ENCODE measurements around the gene UMAD1. TPM values are rescaled to one million over a fixed set of nuclear protein-coding genes. Genes with fewer than 3 reads are reported as not detected.

Gene UMAD1
- total and polyA plus RNA-seq, 12 donors = 3.5 to 24.7 (median 17.0) TPM

- H3K27ac ChIP-seq = no peak overlapping the region
- ATAC-seq = no peak
- WGBS, 2 donors = 86 to 89% methylated on average over 3 of the region's 3 CpGs
- H3K9me3 ChIP-seq = no peaks in the 10 kb centered on the region
- peaks cover 0 to 7% (median 0%) of the 10 kb centered on the region in 9 donors for H3K4me1 ChIP-seq
- H3K4me3 ChIP-seq = no peak overlapping the region
- H3K36me3 ChIP-seq = no peaks in the 10 kb centered on the region
- no peak for TF ChIP-seq CTCF (IDR thresholded peaks at IDR 0.05)
- no peak for DNase-seq
- no peaks in the 10 kb centered on the region for H3K27me3 ChIP-seq
- intact Hi-C loops (cut with DNase I) = no loop called here
These were observed 272.4 kb downstream of the UMAD1 start for GRCh38 chr7:7912937-7913336.

GRCh38 chr7:7913504-7913903 is 273.0 kb downstream of the UMAD1 start:
- WGBS, 2 donors = 94 to 96% methylated on average over 3 of the region's 3 CpGs
- Histone ChIP-seq H3K27me3 (no peaks in the 10 kb centered on the region), H3K9me3 (no peaks in the 10 kb centered on the region), H3K27ac (no peak overlapping the region), H3K4me3 (no peak overlapping the region), H3K36me3 (no peaks in the 10 kb centered on the region), H3K4me1 (peaks cover 0 to 7% (median 0%) of the 10 kb centered on the region in 9 donors)
- ATAC-seq = peak in 1 of 8 donors; percentile 15
- TF ChIP-seq CTCF (IDR thresholded peaks at IDR 0.05) = no peak
- intact Hi-C loops (cut with DNase I) = no loop called here
- DNase-seq = no peak

GRCh38 chr7:7914547-7914946 is 274.0 kb downstream of the UMAD1 start:
- no peak overlapping the region for H3K4me3 ChIP-seq
- peaks cover 0 to 7% (median 0%) of the 10 kb centered on the region in 9 donors for H3K4me1 ChIP-seq
- ATAC-seq (no peak), DNase-seq (no peak)
- H3K27ac ChIP-seq = no peak overlapping the region
- intact Hi-C loops (cut with DNase I) = no loop called here
- no peaks in the 10 kb centered on the region for H3K36me3 ChIP-seq
- 85 to 86% methylated on average over 2 of the region's 2 CpGs for WGBS, 2 donors
- TF ChIP-seq CTCF (IDR thresholded peaks at IDR 0.05) = no peak
- no peaks in the 10 kb centered on the region for H3K9me3 ChIP-seq
- no peaks in the 10 kb centered on the region for H3K27me3 ChIP-seq

- Histone ChIP-seq H3K4me3 (no peak overlapping the region), H3K36me3 (no peaks in the 10 kb centered on the region), H3K4me1 (peaks cover 0 to 7% (median 0%) of the 10 kb centered on the region in 9 donors), H3K27me3 (no peaks in the 10 kb centered on the region), H3K9me3 (no peaks in the 10 kb centered on the region), H3K27ac (no peak overlapping the region)
- 44 to 94% methylated on average over 1 of the region's 1 CpG for WGBS, 2 donors
- DNase-seq = no peak
- no peak for TF ChIP-seq CTCF (IDR thresholded peaks at IDR 0.05)
- ATAC-seq = no peak
- intact Hi-C loops (cut with DNase I) = no loop called here
These were observed 275.5 kb downstream of the UMAD1 start for GRCh38 chr7:7916064-7916463.
